GM19467 (cell line): ENCODE data around the gene RGS19.
"Not testable (repeated sequence)": the region's sequence is repeated elsewhere in the genome, so short reads cannot be mapped to it uniquely, and the experiment has no call there.

Experiments used
- ATAC-seq: cut with Tn5 transposase; IDR thresholded peaks from one replicate; pipeline ENCODE4 v1.9.1; 2021; ENCODE audit warnings: mild to moderate bottlenecking, moderate library complexity; ENCODE audit not compliant: unreplicated experiment

The RGS19 gene

DNA sequence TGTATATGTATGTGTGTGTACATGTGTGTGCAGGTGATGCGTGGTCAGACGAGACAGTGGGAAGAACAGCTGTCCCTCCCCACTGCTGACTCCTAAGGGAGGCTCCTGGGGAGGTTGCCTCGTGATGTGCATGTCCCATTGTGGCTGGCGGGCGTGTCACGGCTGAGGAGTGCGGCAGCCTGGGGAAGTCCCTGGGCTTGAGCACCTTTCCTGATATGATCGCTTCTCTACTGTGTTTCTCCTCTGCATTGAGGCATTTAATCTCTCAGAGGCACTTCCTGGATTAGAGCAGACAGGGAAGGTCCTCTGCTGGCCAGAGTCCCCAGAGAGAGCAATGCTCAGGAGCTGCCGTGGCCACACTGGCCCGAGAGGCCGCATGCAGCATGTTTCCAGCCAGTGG, 16.6 kb upstream of the RGS19 start:
- no peak for ATAC-seq

DNA sequence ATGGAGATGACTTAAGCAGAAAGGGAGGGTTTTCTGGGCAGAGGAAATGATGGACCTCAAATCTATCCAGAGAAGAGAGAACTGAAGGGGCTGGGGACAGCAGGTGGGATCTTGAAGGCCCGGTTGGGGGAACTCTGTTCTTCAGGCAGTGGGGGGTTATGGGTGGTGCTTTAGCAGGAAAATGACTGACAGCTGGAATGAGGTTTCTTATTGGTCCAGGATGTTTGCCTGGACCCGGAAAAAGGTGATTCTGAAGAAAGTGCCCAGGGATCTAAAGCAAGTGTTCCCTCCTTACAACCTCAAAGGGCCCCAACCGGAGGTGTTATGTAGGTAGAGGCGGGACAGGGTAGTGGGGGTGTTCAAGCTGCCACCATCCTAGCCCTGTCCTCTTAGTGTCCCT, 16.1 kb upstream of the RGS19 start:
- no peak for ATAC-seq

DNA sequence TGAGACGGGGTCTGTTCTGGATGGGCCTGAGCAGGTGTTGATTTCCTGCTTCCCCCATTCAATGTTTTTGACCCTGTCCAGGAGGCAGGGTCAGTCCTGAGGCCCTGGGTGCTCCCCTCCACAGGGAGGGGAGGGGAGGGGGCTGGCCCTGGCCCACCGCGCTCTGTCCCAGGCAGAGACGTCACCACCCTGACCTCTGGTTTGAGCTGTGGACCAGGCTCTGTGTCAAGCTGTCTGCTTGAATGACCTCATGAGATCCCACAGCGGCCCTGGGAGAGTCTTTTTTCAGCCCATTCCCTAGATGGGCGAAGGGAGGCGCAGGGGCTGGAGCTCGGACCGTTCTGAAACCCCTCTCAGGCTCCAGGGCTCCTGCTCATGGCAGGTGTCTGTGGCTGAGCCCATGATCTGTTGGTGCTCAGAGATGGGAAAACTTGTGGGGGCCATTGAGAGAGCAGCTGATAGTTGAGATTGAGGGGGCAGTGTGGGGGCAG, 13.7 kb upstream of the RGS19 start:
- no peak for ATAC-seq

- no peak for ATAC-seq
Measured at GRCh38 chr20:64092258-64093012, 13.1 kb upstream of the RGS19 start.

GRCh38 chr20:64091770-64092169, 12.5 kb upstream of the RGS19 start:
- ATAC-seq = no peak

- ATAC-seq = no peak
Measured at GRCh38 chr20:64091340-64091739, 12.0 kb upstream of the RGS19 start.

- ATAC-seq = no peak
Measured at GRCh38 chr20:64090165-64090564, 10.8 kb upstream of the RGS19 start.

DNA sequence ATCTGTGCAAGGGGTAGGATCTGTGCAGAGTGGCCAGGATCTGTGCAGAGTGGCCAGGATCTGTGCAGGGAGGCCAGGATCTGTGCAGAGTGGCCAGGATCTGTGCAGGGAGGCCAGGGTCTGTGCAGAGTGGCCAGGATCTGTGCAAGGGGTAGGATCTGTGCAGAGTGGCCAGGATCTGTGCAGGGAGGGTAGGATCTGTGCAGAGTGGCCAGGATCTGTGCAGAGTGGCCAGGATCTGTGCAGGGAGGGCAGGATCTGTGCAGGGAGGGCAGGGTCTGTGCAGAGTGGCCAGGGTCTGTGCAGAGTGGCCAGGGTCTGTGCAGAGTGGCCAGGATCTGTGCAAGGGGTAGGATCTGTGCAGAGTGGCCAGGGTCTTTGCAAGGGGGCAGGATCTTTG, 9.3 kb upstream of the RGS19 start:
- ATAC-seq = not testable (repeated sequence)

DNA sequence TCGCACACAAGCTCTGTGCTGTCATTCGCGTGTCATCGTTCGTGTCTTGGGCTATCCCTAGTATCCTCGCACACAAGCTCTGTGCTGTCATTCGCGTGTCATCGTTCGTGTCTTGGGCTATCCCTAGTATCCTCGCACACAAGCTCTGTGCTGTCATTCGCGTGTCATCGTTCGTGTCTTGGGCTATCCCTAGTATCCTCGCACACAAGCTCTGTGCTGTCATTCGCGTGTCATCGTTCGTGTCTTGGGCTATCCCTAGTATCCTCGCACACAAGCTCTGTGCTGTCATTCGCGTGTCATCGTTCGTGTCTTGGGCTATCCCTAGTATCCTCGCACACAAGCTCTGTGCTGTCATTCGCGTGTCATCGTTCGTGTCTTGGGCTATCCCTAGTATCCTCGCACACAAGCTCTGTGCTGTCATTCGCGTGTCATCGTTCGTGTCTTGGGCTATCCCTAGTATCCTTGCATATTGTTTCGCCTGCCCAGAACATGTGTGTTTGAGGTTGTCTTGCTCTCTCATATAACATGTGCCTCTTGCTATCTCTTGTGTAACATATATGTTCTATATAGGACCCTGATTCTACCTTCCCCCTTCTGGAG, 8.0 kb upstream of the RGS19 start:
- ATAC-seq = not testable (repeated sequence)

- no peak for ATAC-seq
Measured at GRCh38 chr20:64086801-64087200, 7.5 kb upstream of the RGS19 start.

DNA sequence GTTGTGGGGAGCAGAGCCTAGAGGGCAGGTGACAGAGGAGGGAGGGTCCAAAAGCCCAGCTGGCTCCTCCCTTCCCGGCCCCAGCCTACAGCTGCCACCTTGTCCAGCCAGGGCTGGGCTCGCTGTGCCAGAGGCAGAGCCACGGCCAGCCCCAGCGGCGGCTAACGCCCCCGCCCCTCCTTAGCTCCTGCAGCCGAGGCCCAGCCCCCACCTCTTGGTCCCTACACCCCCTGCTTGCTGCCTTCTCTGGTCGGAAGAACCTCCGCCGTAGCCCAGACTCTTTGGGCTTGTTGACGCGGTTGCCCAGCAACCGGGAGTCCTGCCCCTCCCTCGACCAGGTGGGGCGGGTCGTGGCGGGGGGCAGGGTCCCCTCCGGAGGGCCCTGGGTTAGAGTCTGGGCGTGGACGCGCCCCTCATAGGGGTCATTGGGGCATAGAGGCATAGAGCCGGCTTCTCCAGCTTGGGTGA, 5.4 kb upstream of the RGS19 start:
- no peak for ATAC-seq

GRCh38 chr20:64083804-64084684, 4.7 kb upstream of the RGS19 start, which contains the start of gene LKAAEAR1:
LKAAEAR1 (minus strand) TSS chr20:64084398; CDS start chr20:64084219, 179 bp downstream.
- ATAC-seq = no peak

GRCh38 chr20:64083378-64083803, 4.1 kb upstream of the RGS19 start:
- ATAC-seq = no peak

- no peak for ATAC-seq
Measured at GRCh38 chr20:64082820-64083377, 3.6 kb upstream of the RGS19 start.

DNA sequence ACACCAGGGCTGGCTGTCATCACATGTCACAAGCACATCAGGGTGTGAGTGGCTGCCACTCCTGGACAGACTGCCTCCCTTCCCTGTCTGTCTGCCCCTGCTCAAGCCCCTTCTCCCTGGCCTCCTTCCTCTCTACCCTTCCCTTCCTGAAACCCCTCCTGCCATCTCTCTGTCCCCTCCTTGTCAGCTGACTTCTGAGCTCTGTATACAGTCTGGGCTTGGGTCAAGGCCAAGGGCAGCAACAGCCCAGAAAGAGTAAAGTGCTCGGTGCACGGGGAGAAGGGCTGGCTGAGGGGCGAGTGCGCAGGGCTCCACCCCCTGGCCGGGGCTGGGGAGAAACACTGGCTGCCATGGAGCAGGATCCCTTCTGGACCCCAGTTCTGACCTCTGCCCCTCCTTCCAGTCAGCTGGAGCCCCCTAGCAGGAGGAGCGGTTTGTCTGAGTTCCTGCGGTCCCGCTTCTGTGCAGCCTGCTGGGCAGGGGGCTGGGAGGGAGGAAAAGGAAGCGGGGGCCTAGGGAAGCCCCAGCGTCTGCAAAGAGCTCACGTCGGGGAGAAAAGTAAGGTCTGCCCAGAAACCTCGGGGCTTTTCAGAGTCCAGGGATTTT, 2.9 kb upstream of the RGS19 start:
- no peak for ATAC-seq

- ATAC-seq = no peak
Measured at GRCh38 chr20:64081624-64081964, 2.3 kb upstream of the RGS19 start.

DNA sequence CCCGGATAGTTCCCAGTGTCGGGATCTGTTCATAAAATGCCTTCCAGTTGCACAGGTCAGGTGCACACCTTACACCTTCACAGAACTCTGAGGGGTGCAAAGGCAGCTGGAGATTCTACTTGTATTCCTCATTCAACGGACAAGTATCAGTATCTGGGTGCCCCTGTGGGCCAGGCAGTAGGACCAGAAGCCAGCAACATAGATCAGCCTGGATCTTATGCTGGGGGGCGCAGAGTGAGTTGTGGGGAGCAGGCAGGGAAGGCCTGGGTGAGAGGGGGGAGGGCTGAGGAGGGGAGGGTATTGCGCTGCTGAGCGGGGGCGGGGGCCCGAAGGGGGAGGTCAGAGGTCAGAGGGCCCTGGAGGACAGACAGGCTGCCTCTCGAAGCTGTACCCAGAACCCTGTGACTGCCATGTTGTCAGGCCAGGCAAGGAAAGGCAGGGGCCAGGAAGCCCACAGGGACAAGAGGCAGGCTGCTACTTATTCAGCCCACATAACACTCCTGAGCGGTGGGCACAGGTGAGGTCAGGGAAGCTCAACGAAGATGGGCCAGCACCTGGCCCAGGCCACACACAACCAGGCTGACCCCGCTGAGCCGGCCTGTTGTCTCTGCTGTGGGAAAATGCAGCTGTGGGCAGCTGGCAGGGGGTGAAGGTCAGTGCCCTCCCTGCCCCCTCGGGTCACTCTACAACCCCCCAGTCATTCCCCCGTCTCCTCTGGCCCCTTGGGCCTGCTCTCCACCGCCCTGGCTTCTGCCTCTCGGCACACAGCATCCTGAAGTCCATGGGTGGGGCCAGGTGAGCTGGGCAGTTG, 1.7 kb upstream of the RGS19 start:
- ATAC-seq = no peak

- no peak for ATAC-seq
Measured at GRCh38 chr20:64080013-64080812, 895 bp upstream of the RGS19 start, which contains the start of gene OPRL1. OPRL1 (plus strand) TSS chr20:64080082; CDS start chr20:64092721, 12,639 bp downstream.

DNA sequence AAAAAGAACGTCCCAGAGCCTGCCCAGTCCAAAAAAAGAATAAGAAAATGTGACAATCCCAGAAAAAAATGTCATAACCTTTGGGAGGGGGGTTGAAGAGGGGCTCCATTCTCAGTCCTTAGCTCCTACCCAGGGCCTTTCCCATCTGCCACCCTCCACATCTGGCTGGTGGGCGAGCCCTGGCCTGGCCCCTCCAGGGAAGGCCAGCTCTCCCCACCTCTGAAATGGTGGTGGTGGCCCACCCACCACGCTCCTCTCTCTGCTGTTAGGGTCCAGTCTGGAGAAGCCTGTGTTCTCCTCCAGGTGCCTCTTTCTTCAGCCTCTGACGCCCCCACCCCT, 415 bp downstream of the RGS19 start:
- ATAC-seq = no peak
